Measurements from ENCODE around the gene ABLIM2. TPM values are rescaled to one million over a fixed set of nuclear protein-coding genes. Genes with fewer than 3 reads are reported as not detected.
A peak's percentile ranks its signal among the peaks of the same experiment; 100 is the strongest.
"Not testable (repeated sequence)": the region's sequence is repeated elsewhere in the genome, so short reads cannot be mapped to it uniquely, and the experiment has no call there.

ABLIM2 gene
- total and polyA plus RNA-seq, 4 experiments from 2014 or later, result 0.44 to 7.9 (median 3.8) TPM

GRCh38 chr4:7924570-7924969 is 234.0 kb downstream of the ABLIM2 start:
- ChIA-PET POLR2A (ENCODE audit: partially characterized antibody) (no interaction called here), CTCF (ENCODE audit: partially characterized antibody) (interaction anchor here (0.6 to 1.2 kb wide), 4 partner anchors 14 to 1809 kb away, joined by 3 read pairs; partner anchors contain the start of gene AFAP1)
- Mint-ChIP-seq H3K27me3 (no peaks in the 10 kb centered on the region), H3K4me3 (no peak overlapping the region), H3K9me3 (peaks cover 0 to 3% (median 0%) of the 10 kb centered on the region in 8 donors), H3K27ac (peak overlapping the region in 1 of 7 donors; percentile 47), H3K4me1 (peaks cover 13 to 41% (median 14%) of the 10 kb centered on the region in 4 donors), H3K36me3 (peaks cover 2 to 6% of the 10 kb centered on the region in 2 donors)
- no peaks in the 10 kb centered on the region for H3K9me3 ChIP-seq (ENCODE audit: control insufficient read depth in 1 of 2, low read length in 2 of 2)
- H3K27ac ChIP-seq (ENCODE audit: low read depth, low read length), result no peak overlapping the region
- no peaks in the 10 kb centered on the region for H3K4me1 ChIP-seq (ENCODE audit: insufficient read depth, low read length)
- intact Hi-C loops (cut with micrococcal nuclease), result no loop called here
- no peak overlapping the region for H3K4me3 ChIP-seq (ENCODE audit: low read length in 2 of 2)
- H3K36me3 ChIP-seq (ENCODE audit: insufficient read depth, low read length), result no peaks in the 10 kb centered on the region
- H3K27me3 ChIP-seq (ENCODE audit: insufficient read depth, low read length), result no peaks in the 10 kb centered on the region
- no peak for DNase-seq

DNA sequence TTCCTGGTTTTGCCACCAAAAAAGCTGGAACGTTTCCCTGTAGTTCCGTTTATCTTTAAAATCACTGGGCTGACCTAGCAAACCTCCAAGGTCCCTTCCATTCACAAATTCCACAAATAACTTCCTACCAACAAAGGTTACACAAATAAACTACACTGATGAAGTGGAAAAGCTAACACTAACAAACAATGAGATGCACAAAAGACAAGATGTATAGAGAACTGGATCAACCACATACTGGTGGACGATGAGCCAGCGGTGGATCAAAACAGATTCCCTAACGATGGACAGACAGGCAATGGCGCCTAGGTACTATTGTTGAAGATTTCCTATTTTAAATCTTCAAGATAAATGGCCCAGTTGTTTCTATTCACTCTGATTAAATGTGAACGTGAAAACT is 234.4 kb downstream of the ABLIM2 start:
- ChIA-PET CTCF (ENCODE audit: partially characterized antibody) (interaction anchor here (0.6 to 1.0 kb wide), 3 partner anchors 14 to 1810 kb away, joined by 3 read pairs; no protein-coding TSS in a partner anchor), POLR2A (ENCODE audit: partially characterized antibody) (no interaction called here)
- intact Hi-C loops (cut with micrococcal nuclease), result no loop called here
- Mint-ChIP-seq H3K36me3 (peaks cover 0 to 6% of the 10 kb centered on the region in 2 donors), H3K27me3 (no peaks in the 10 kb centered on the region), H3K4me3 (no peak overlapping the region), H3K9me3 (peaks cover 0 to 3% (median 0%) of the 10 kb centered on the region in 8 donors), H3K4me1 (peaks cover 11 to 40% (median 11%) of the 10 kb centered on the region in 4 donors), H3K27ac (no peak overlapping the region)
- H3K4me1 ChIP-seq (ENCODE audit: insufficient read depth, low read length), result no peaks in the 10 kb centered on the region
- no peaks in the 10 kb centered on the region for H3K36me3 ChIP-seq (ENCODE audit: insufficient read depth, low read length)
- no peaks in the 10 kb centered on the region for H3K27me3 ChIP-seq (ENCODE audit: insufficient read depth, low read length)
- H3K27ac ChIP-seq (ENCODE audit: low read depth, low read length), result no peak overlapping the region
- H3K9me3 ChIP-seq (ENCODE audit: control insufficient read depth in 1 of 2, low read length in 2 of 2), result no peaks in the 10 kb centered on the region
- no peak for DNase-seq
- no peak overlapping the region for H3K4me3 ChIP-seq (ENCODE audit: low read length in 2 of 2)

DNA sequence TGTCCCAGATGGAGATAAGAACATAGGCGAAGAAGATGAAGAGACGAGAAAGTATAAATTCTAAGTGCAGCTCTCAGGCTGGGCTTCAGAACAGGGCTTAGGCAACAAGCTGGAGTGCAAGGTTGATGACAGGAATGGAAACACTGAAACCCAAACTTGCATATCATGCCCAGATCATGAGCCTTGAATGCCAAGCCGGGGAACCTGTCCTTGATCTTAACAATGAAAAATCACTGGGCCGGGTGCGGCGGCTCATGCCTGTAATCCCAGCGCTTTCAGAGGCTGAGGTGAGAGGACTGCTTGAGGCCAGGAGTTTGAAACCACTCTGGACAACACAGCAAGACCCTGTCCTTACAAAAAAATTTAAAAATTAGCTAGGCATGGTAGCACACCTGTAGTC is 236.1 kb downstream of the ABLIM2 start:
- ChIA-PET POLR2A (ENCODE audit: partially characterized antibody) (no interaction called here), CTCF (ENCODE audit: partially characterized antibody) (interaction anchor here (1.0 to 1.5 kb wide), 3 partner anchors 16 to 46 kb away, joined by 3 read pairs; no protein-coding TSS in a partner anchor)
- no peak for DNase-seq
- H3K36me3 ChIP-seq (ENCODE audit: insufficient read depth, low read length), result no peaks in the 10 kb centered on the region
- peak overlapping the region in 1 of 7 donors; percentile 31 for H3K27ac Mint-ChIP-seq
- no peak overlapping the region for H3K27ac ChIP-seq (ENCODE audit: low read depth, low read length)
- H3K27me3 Mint-ChIP-seq, result no peaks in the 10 kb centered on the region
- H3K4me1 ChIP-seq (ENCODE audit: insufficient read depth, low read length), result no peaks in the 10 kb centered on the region
- H3K9me3 ChIP-seq (ENCODE audit: control insufficient read depth in 1 of 2, low read length in 2 of 2), result no peaks in the 10 kb centered on the region
- peaks cover 0 to 3% (median 0%) of the 10 kb centered on the region in 8 donors for H3K9me3 Mint-ChIP-seq
- no peak overlapping the region for H3K4me3 ChIP-seq (ENCODE audit: low read length in 2 of 2)
- H3K27me3 ChIP-seq (ENCODE audit: insufficient read depth, low read length), result no peaks in the 10 kb centered on the region
- peaks cover 0 to 10% of the 10 kb centered on the region in 2 donors for H3K36me3 Mint-ChIP-seq
- peaks cover 11 to 48% (median 17%) of the 10 kb centered on the region in 4 donors for H3K4me1 Mint-ChIP-seq
- H3K4me3 Mint-ChIP-seq, result no peak overlapping the region
- intact Hi-C loops (cut with micrococcal nuclease), result no loop called here

DNA sequence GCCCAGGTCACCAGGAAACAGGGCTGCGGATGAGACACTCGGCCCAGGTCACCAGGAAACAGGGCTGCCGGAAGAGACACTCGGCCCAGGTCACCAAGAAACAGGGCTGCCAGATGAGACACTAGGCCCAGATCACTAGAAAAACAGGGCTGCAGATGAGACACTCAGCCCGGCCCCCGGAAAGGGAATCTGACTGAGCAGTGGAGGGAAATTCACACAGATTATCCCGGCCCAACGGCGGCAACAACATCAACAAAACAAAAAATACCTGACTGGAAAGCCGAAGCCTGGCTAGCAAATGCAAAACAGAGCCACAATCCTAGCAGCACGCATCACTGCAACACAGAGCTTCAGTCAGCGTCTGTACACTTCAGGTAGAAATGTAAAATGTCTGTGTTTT is 239.6 kb downstream of the ABLIM2 start:
- H3K27ac ChIP-seq (ENCODE audit: low read depth, low read length), result no peak overlapping the region
- peaks cover 18 to 60% (median 29%) of the 10 kb centered on the region in 4 donors for H3K4me1 Mint-ChIP-seq
- intact Hi-C loops (cut with micrococcal nuclease), result no loop called here
- H3K9me3 ChIP-seq (ENCODE audit: control insufficient read depth in 1 of 2, low read length in 2 of 2), result no peaks in the 10 kb centered on the region
- H3K4me3 ChIP-seq (ENCODE audit: low read length in 2 of 2), result no peak overlapping the region
- H3K4me3 Mint-ChIP-seq, result no peak overlapping the region
- H3K4me1 ChIP-seq (ENCODE audit: insufficient read depth, low read length), result peaks cover 6% of the 10 kb centered on the region
- peaks cover 0 to 3% (median 0%) of the 10 kb centered on the region in 8 donors for H3K9me3 Mint-ChIP-seq
- H3K27me3 ChIP-seq (ENCODE audit: insufficient read depth, low read length), result no peaks in the 10 kb centered on the region
- H3K27ac Mint-ChIP-seq, result peak overlapping the region in 2 of 7 donors; percentile 27 to 70
- peaks cover 0 to 8% of the 10 kb centered on the region in 2 donors for H3K36me3 Mint-ChIP-seq
- ChIA-PET CTCF (ENCODE audit: partially characterized antibody) (no interaction called here), POLR2A (ENCODE audit: partially characterized antibody) (no interaction called here)
- DNase-seq, result no peak
- no peaks in the 10 kb centered on the region for H3K36me3 ChIP-seq (ENCODE audit: insufficient read depth, low read length)
- no peaks in the 10 kb centered on the region for H3K27me3 Mint-ChIP-seq

DNA sequence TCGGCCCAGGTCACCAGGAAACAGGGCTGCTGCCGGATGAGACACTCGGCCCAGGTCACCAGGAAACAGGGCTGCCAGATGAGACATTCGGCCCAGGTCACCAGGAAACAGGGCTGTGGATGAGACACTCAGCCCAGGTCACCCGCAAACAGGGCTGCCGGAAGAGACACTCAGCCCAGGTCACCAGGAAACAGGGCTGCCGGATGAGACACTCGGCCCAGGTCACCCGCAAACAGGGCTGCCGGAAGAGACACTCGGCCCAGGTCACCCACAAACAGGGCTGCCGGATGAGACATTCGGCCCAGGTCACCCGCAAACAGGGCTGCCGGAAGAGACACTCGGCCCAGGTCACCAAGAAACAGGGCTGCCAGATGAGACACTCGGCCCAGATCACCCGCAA is 240.4 kb downstream of the ABLIM2 start:
- H3K27me3 Mint-ChIP-seq; intact Hi-C loops (cut with micrococcal nuclease): not testable (repeated sequence)

DNA sequence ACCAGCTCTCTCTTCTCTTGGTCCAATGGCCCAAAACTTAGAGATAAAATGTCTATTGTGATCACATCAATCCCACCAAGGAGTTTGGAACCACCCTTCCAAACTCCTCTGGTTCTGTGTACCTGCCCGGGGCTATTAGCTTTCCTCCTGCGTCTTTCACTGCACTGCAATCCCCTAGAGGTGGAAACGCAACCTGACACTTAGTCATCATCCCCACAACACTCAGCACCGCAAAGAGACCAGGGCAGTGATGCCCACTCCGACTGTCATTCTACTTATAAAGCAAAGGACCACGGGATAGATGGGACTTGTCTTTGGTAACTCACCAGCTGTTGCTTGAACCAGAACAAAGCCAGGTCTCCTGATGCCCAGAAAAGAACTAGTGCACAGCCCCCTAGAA is 240.9 kb downstream of the ABLIM2 start:
- Histone ChIP-seq H3K36me3 (ENCODE audit: insufficient read depth, low read length) (no peaks in the 10 kb centered on the region), H3K4me1 (ENCODE audit: insufficient read depth, low read length) (peaks cover 6% of the 10 kb centered on the region), H3K9me3 (ENCODE audit: control insufficient read depth in 1 of 2, low read length in 2 of 2) (no peaks in the 10 kb centered on the region), H3K27ac (ENCODE audit: low read depth, low read length) (no peak overlapping the region), H3K4me3 (ENCODE audit: low read length in 2 of 2) (no peak overlapping the region), H3K27me3 (ENCODE audit: insufficient read depth, low read length) (no peaks in the 10 kb centered on the region)
- Mint-ChIP-seq H3K36me3 (peaks cover 0 to 8% of the 10 kb centered on the region in 2 donors), H3K9me3 (peaks cover 0 to 3% (median 0%) of the 10 kb centered on the region in 8 donors), H3K27ac (peak overlapping the region in 3 of 7 donors; percentile 0 to 74 (median 64)), H3K4me3 (peak overlapping the region in 1 of 8 donors; percentile 47), H3K4me1 (peaks cover 16 to 57% (median 33%) of the 10 kb centered on the region in 4 donors), H3K27me3 (no peaks in the 10 kb centered on the region)
- ChIA-PET CTCF (ENCODE audit: partially characterized antibody) (no interaction called here), POLR2A (ENCODE audit: partially characterized antibody) (no interaction called here)
- no peak for DNase-seq
- intact Hi-C loops (cut with micrococcal nuclease), result no loop called here

More for the DNA sequence above, 240.4 kb downstream of the ABLIM2 start:
- H3K36me3 Mint-ChIP-seq; H3K9me3 Mint-ChIP-seq; POLR2A ChIA-PET (ENCODE audit: partially characterized antibody); DNase-seq; H3K27ac ChIP-seq (ENCODE audit: low read depth, low read length); H3K27me3 ChIP-seq (ENCODE audit: insufficient read depth, low read length); CTCF ChIA-PET (ENCODE audit: partially characterized antibody); H3K9me3 ChIP-seq (ENCODE audit: control insufficient read depth in 1 of 2, low read length in 2 of 2); H3K4me3 Mint-ChIP-seq; H3K4me1 ChIP-seq (ENCODE audit: insufficient read depth, low read length); H3K36me3 ChIP-seq (ENCODE audit: insufficient read depth, low read length); H3K4me3 ChIP-seq (ENCODE audit: low read length in 2 of 2): not testable (repeated sequence)
- peak overlapping the region in 1 of 7 donors; percentile 18 for H3K27ac Mint-ChIP-seq
- peaks cover 16 to 54% (median 31%) of the 10 kb centered on the region in 4 donors for H3K4me1 Mint-ChIP-seq

GRCh38 chr4:7915875-7916242 is 242.8 kb downstream of the ABLIM2 start:
- ChIA-PET CTCF (ENCODE audit: partially characterized antibody) (interaction anchor here (1.0 to 1.6 kb wide), 2 partner anchors 72 to 112 kb away, joined by 3 to 4 read pairs; no protein-coding TSS in a partner anchor), POLR2A (ENCODE audit: partially characterized antibody) (interaction anchor here (0.6 kb wide), 1 partner anchor 45 kb away, joined by 3 read pairs; no protein-coding TSS in a partner anchor)
- intact Hi-C loops (cut with micrococcal nuclease), result no loop called here
- no peak for DNase-seq
- Mint-ChIP-seq H3K4me1 (peaks cover 20 to 67% (median 37%) of the 10 kb centered on the region in 4 donors), H3K4me3 (no peak overlapping the region), H3K27ac (no peak overlapping the region), H3K27me3 (no peaks in the 10 kb centered on the region), H3K36me3 (peaks cover 0 to 8% of the 10 kb centered on the region in 2 donors), H3K9me3 (peaks cover 0 to 3% (median 0%) of the 10 kb centered on the region in 8 donors)
- no peak overlapping the region for H3K27ac ChIP-seq (ENCODE audit: low read depth, low read length)
- H3K36me3 ChIP-seq (ENCODE audit: insufficient read depth, low read length), result no peaks in the 10 kb centered on the region
- H3K9me3 ChIP-seq (ENCODE audit: control insufficient read depth in 1 of 2, low read length in 2 of 2), result no peaks in the 10 kb centered on the region
- H3K27me3 ChIP-seq (ENCODE audit: insufficient read depth, low read length), result no peaks in the 10 kb centered on the region
- peaks cover 6% of the 10 kb centered on the region for H3K4me1 ChIP-seq (ENCODE audit: insufficient read depth, low read length)
- H3K4me3 ChIP-seq (ENCODE audit: low read length in 2 of 2), result no peak overlapping the region

All from CD4-positive, alpha-beta memory T cell (primary cell).